Stimulated activated CD4-positive, alpha-beta T cell treated with anti-CD3 and anti-CD28 coated beads, Interleukin-15, amount 100 ng/mL, for 1 hour (primary cell): ENCODE measurements around the gene NSMCE1.

Experiments used
- DNase-seq, 2 donors: peaks; one replicate each; pipeline ENCODE4 v3.0.0-alpha.2; 2020; ENCODE audit warnings: low read depth in 1 of 2, low spot score in 1 of 2

The NSMCE1 gene

DNA sequence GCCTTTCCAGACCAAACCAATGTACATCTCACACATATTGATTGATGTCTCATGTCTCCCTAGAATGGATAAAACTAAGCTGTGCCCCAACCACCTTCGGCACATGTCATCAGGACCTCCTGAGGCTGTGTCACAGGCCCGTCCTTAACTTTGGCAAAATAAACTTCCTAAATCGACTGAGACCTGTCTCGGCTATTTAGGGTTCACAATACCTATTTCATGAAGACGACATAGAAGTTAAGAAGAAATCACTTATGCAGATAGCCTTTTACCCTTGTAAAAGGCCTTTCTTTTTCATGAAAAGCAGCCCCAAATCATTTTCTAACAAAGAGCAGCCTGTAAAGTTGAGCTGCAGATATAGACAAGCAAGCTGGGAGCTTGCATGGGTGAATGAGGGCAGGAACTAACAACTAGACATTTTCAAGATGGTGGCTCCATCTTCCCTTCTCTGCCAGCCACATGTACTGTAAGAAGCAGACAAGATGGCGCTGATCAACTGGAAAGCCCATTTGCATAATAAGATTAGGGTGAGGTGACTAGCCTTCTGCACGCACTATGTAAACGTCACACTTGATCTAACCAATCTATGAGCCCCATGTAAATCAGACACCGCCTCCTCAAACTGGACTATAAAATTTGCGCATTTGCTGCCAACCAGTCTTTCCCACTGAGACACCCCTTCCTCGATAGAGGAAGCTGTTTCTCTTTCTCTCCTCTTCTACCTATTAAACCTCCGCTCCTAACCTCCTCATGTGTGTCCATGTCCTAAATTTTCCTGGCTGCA, 69.9 kb downstream of the NSMCE1 start:
- DNase-seq, result no peak

DNA sequence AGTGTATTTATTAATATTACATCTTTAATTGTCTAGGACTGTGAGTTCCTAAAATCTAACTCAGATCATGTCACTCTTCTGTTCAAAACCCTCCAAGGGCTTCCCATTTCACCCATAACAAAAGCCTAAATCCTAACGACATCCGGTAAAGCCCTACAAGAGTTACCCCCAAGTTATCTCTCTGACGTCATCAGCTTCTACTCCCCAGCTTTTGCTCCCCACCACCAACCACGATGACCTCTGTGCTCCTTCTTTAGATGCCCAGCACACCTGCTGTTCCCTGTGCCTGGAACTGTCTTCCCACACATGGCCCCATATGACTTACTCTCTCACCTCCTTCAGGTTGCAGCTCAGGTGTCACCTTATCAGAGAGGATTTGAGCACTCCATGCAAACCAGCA, 71.6 kb downstream of the NSMCE1 start:
- DNase-seq, result no peak

DNA sequence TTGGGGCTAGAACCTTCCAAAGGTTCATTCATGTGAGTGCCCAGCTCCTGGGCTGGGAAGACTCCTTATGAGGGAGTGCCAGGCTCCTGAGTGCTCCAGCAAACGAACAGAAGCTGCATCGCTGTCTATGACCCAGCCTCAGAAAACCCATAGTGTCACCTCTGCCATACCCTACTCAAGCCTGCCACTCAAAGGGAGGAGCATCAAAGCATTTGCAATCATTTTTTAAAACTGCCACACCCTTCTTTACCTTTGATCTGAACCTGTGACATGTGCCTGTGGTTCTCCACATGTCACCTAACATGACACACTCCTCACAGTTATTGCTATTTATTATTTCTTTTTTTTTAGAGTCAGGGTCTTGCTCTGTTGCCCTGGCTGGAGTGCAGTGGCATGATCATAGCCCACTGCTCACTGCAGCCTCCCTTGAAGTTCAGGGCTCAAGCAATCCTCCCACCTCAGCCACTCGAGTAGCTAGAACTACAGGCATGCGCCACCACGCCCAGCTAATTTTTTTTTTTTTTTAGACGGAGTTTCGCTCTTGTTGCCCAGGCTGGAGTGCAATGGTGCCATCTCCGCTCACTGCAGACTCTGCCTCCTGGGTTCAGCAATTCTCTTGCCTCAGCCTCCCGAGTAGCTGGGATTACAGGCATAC, 72.5 kb downstream of the NSMCE1 start:
- DNase-seq, result peak in 1 of 2 donors; percentile 16

DNA sequence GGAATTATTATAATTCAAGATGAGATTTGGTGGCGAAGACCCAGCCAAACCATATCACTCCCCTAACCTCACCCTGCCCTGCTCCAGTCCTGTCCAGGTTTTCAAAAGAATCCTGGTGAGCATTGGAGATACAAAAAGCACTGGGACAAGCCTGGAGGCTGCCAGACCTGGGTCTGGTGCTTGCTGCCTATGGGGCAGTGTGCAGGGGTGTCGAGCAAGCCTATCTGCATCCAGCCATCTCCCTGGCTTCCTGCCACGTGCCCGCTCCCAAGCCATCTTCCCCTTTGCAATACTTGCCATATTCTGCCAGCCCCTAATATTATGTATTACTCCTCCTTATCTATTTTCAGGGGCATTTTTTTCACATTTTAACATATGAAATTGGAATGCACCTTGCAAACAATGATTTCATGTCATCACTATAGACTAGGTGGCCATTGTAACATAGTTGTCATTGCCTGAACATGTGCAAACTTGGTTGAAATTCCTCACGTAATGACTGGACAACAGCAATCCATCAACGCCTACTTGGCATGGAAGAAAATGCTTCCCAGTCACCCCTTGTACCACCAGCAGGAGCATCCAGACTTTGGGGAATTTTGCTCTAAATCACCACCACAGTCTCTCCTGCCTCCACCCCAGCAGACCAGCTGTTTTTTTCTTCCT, 73.4 kb downstream of the NSMCE1 start:
- DNase-seq, result no peak

DNA sequence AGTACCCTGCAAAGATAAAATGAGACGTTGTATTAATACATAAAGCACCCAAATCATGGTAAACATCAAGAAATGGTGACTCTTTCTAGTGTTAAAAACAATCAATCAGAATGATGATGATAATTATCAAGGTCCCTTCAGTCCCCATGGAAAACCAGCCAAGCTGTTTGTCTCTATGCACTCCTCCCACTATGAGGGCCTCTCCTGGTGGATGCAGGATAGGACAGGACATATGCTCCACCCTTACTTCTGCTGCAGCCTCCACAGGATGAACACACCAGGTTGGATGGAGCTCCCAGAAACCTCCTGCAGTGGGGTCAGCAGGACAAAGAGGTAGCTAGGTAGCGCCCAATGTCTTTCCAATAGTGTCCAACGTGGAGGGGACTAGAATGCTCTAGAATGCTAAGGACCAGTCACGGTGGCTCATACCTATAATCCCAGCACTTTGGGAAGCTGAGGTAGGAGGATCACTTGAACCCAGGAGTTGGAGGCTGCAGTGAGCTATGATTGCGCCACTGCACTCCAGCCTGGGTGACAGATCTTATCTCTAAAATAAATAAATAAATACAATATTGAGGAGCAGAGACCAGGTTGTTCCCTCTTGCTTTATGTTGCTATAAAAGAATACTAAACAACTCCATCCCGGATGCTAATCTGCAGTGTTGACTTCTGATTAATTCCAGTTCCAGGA, 75.1 kb downstream of the NSMCE1 start:
- DNase-seq, result no peak

DNA sequence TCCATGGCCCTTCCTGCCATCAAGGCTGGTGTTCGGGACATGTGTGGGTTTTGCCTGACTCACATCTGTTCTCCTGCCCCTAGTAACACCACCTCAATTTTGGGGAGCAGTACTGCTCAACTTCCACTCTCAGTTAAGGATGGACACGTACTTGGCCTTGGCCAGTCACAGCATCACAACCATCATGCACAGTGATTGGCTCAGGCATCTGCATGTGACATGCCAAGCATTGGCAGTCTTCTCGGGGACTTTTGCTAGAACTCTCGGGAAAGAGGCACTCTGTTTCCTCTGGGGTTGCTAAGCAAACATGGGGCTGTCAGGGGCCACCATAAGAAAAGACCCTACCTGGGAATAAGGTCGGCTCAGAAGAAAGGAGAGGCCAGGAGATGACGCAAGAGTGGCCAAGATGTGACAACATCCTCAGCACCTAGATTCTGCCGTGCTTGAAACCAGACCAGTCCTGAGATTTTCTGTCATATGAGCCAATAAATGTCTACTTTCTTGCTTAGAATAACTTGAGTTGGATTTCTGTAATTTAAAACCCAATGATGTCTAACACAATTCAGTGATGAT, 77.1 kb downstream of the NSMCE1 start:
- no peak for DNase-seq

DNA sequence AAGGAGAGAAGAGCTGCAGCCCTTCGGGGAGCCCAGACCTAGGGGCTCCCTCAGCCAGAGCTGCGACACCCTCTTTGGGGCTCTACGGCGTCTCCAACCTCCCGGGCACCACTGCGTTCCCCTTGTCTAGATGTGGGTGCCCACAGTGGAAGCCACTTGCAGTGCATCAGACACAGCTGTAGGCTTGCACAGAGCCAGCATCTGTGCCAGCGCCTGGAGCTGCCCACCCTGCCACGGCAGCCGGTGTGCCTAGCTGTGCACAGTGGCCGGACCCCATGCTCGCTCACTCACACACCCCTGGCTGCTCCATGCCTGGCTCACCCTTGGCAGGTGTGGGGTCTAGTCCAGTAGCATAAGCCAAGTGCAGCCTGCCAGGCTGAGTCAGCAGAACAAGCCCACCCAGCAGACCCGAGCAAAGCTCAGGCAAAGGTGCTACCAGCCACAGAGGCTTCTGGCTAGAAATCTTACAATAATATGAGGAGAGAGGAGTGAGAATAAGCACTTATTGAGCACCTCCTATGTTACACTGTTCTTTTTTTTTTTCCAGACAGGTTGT, 78.2 kb downstream of the NSMCE1 start:
- DNase-seq, result no peak

DNA sequence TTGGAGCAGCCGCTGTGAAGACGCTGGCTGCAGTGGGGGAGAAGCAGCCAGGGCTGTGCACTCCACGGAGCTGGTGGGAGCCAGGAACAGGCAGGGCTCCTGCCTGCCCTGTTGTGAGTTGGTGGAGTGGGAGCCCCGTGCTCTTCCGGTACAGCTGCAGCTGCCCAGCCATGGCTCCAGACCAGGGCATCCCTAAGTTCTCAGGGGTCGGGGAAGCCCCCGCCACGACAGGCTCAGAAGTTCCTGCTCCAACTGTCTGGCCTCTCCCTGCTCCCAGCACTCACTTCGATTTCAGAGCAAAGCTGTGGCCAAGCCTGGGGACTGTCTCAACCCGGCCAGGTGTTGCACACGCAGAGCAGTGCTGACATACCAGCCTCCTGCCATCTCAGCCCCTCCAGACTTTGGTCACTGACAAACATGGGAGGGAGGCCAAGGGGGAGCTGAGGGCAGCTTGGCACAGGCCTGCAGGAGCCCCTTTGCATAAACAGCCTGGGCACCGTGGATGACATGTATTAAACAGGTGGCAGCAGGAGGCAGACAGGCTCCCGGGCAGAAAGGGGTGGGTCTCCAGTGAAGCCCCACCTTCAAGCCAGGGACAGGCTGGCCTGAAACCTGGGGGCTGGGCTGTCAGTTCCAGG, 79.1 kb downstream of the NSMCE1 start:
- DNase-seq, result no peak

DNA sequence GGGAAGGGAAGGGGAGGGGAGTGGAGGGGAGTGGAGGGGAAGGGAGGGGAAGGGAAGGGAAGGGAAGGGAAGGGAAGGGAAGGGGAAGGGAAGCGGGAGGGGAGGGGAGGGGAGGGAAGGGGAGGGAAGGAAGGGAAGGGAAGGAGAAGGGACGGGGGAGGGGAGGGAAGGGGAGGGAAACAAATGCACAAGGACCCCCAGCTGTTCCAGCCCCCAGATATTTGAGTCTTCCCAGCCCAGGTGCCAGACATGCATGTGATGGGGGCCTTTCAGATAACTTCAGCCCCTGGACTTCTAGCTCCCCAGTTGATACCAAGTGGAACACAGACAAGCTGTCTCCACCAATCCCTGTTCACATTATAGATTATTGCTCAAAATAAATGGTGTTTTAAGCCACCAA, 79.9 kb downstream of the NSMCE1 start:
- no peak for DNase-seq

DNA sequence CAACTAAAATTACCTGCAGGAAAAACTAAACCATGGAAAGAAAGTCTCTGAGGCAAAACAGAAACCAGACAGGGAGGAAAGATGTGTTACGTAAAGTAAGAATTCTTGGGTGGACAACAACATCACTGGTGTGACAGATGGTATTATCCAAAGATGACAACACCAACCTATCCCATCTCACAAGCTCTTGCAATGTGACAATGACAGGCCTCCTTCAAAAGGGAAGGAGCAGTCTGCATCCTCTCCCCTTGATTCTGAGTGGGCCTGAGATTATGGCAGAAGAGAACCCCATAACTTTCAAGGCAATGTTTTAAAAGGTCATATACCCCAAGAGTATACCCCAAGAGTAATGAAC, 82.8 kb downstream of the NSMCE1 start:
- no peak for DNase-seq

DNA sequence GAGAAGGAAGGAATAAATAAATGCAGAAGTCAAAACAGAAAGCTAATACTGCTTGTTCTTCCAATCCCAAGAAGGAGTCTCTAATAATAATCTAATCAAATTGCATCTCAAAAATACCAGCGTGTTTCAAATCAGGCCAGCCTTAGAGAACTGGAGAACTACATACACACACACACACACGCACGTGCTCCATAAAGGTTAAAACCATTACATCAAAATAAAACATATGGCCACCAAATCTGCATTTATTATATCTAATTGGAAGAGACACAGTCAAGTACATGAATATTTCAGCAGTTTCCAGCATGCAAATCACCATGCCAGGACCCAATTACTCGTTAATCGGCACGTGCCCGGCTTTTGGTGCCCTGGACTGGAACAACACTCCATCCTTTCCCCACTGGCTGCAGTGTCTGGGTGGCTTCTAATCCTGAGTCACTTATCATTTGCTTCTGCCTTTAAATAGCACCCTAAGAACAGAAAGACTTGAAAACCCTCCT, 85.6 kb downstream of the NSMCE1 start:
- DNase-seq, result no peak

DNA sequence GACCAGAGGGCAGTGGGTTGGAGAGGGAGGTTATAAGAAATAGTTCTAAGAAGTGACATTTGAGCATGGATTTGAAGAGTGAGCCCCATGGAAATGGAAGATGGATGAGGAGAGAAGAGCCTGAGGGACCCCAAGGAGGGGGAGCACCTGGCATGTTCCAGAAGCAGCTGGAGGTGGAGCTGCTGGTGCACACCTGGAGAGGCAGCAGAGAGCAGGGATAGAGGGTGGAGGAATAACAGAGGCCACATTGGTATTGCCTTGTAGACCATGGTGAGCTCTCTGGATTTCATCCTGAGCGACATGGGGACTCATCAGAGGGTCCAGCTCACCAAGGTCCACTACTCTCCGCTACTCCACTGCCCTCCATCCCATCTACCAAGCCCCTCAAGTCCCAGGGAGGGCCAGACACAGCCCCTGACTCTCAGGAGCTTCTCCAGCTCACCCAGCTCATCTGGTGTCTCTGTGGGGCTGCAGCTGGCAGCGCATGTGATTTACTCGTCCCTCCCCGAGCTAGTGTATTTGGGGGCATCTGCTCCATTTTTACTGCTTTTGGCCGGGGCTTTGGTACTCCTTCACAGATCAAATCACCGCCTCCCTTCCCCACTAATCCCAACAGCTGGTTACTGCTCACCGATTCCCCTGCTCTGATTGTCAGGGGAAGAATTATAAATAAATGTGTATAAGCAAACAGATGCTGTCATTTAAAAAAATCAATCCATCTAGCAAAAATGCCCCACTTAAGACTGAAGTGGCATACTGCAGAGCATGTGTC, 87.4 kb downstream of the NSMCE1 start:
- no peak for DNase-seq

DNA sequence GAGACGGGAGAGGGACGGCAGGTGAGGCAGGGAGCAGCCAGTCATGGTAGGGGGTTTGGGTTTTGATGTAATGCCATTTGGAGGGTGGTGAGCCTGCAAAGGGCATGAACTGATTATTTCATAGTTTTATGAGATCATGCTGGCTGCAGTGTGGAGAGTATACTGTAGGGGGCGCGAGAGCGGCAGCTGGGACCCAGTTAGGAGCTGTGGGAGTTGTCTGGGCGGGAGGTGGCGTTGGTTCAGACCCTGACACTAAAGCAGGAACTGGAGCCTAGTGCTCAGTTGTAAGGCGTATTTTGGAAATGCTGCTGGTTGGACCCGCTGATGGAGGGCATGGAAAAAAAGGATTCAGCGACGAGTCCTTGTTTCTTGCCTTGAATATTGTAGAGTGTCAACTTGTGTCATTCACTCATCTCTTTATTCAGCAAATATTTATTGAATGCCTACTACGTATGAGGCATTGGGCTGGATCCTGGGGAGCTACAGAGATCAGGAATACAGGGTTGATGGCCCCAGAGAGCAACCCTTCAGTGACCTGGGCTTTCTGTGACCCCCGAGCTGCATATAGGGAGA, 89.0 kb downstream of the NSMCE1 start:
- DNase-seq, result peak; percentile 67 to 74

DNA sequence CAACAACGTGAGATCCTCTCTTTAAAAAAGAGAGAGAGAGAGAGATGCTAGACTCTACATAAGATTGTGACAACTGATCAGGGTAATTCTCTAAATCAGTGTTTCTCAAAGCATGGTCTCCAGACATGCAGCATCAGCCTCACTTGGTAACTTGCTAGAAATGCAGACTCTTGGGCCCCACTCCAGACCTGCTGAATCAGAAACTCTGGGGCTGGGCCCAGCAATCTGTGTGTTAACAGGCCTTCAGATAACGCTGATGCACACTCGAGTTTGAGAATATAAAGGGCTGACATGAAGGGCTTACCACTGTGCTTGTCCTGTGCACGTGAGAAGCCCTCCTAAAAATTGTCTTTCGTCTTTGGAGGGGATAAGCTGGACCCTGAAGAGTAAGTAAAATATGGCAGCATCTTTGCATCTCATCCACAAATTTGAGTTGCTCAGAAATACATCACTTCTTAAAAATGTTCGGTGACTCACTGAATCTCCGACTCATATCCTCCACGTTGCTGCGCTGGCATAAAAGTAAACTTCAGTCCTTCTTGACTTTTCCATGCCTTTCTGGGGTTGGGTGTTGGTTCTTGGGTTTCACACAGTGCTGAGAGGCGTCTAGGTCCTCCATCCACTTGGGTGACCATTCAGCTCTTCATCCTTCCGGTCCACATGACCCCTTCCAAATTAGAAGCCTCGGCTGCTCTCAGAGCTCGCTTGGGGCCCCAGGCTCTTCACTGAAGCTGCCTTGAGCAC, 91.4 kb downstream of the NSMCE1 start:
- DNase-seq, result no peak

DNA sequence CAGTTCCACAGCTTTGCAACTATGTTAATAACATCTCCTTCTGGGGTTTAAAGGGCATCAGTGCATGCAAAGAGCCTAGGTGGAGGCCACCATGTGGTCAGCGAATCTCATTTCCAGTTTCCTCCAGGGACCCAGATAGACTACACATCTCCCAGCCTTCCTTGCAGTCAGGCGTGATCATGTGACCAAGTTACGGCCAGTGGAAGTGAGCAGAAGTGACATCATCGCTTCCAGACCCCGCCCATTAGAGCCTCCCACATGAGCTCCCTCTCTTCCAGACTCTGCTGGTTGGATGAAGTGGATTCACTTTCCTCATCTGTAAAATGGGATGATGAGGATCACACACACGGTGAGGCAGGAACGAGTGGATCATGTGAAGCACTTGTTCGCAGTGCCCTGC, 92.7 kb downstream of the NSMCE1 start:
- DNase-seq, result no peak
